GM18519 (cell line): ENCODE measurements around the gene C17orf75.

Source experiments
- ATAC-seq: cut with Tn5 transposase; IDR thresholded peaks from one replicate; pipeline ENCODE4 v1.9.1; 2021; ENCODE audit warnings: mild to moderate bottlenecking, moderate library complexity; ENCODE audit not compliant: unreplicated experiment, low FRiP score

C17orf75 gene

GRCh38 chr17:32279891-32280716 lies 61.9 kb downstream of the C17orf75 start:
- no peak for ATAC-seq

- ATAC-seq: no peak
These were observed 63.2 kb downstream of the C17orf75 start for GRCh38 chr17:32278815-32279214.
